HG02840 (cell line): ENCODE results near the gene KCNJ10.

Experiments
- ATAC-seq: cut with Tn5 transposase; IDR thresholded peaks from one replicate; pipeline ENCODE4 v1.9.1; 2021; ENCODE audit warnings: mild to moderate bottlenecking, moderate library complexity, moderate number of reproducible peaks; ENCODE audit not compliant: unreplicated experiment, low FRiP score

KCNJ10 gene

DNA sequence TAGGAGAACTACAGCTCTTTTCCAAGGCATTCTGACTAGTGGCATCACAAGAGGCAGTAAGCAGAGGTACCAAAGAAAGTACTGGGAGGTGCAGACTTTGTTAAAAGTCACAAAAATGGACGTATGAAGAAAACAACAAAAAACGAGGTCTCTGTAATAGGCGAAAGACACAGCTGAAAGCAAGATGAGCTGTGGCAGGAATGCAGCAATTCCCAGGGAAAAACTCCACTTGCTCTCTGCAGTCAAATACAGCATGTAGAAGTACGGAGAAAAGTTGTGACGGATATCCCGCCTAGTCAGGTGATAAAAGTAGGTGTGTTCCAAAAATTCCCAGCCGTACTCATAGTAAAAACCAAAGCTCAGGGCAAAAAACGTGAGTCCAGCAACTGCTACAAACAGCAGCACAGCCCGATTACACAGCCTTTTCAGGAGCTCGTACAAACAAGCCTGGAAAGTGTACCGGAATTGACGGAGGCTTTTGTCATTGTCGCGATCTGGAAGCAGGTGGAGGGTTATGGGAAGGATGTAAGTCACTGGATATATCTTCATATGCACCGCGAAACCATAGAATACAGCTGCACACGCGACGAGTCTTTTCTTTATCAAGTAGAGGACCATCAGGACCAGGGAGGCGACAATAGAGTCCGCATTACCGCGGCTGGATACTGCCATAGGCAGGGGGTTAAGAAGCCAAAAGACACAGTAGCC is 39.1 kb downstream of the KCNJ10 start:
- peak; percentile 11 for ATAC-seq

DNA sequence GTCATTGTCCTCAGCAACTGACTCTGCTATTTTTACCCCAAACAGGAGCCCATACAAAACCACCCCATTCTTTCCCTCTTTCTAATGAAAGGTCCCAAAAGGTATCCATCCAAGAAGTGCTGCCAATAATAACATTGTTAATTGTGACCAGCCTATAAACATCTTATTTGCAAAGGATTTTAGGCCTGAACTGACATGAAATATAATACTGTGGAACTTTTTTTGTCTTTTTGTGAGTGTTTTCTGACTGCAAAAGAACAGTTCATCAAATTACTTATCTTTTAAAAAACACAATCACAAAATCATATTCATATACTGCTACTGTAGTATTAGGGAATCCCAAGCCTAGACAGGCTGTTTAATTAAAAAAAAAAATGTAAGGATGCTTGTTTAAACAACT is 41.5 kb downstream of the KCNJ10 start:
- no peak for ATAC-seq

DNA sequence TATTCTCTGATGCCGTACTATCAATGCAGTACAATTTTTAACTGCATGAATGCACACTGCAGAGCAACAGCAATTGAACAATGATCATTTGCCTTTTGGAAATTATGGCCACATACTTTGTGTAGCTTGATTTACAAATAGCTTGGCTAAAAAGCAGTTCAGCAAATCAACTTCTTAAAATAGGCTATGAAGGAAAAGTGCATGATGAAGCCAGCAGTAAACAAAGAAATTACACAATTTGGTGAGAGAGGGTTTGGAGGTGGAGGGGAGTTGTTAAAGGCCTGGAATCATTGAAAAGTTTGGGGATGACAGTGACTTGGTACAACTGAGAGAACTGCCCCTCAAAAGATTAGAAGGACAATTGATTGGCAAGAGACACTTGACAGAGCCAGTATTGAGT is 44.6 kb downstream of the KCNJ10 start:
- ATAC-seq = no peak

DNA sequence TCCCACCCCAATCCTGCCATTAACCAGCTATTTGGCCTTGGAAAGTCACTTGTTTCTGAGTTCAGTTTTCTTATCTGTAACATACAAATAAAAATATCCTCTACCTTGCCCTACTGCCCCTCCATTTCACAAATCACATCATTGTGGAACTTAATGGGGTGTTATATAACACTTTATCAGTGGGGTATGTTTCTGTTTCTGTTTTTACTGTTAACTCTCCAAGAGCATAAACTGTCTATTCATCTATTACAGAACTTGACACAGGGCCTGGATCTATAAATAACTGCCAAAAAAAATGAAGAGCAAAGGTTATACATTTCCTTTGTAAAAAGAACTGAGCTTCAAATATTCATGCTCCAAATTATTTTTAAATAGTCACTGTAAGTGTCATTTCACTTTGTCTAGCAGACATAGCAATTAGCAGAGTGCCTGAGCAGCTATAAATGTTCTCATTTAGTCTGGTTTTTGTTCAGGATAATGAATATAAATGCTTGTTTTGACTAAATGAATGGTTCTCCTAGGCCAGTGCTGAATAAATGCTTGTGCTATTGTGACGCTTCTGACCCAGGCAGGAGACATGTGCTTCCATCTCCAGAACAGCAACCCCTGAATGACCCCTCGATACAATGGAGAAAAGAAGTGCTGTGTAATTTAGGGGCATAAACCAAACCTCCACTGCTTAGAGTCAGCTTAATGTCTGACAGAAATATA is 45.6 kb downstream of the KCNJ10 start:
- ATAC-seq = no peak

DNA sequence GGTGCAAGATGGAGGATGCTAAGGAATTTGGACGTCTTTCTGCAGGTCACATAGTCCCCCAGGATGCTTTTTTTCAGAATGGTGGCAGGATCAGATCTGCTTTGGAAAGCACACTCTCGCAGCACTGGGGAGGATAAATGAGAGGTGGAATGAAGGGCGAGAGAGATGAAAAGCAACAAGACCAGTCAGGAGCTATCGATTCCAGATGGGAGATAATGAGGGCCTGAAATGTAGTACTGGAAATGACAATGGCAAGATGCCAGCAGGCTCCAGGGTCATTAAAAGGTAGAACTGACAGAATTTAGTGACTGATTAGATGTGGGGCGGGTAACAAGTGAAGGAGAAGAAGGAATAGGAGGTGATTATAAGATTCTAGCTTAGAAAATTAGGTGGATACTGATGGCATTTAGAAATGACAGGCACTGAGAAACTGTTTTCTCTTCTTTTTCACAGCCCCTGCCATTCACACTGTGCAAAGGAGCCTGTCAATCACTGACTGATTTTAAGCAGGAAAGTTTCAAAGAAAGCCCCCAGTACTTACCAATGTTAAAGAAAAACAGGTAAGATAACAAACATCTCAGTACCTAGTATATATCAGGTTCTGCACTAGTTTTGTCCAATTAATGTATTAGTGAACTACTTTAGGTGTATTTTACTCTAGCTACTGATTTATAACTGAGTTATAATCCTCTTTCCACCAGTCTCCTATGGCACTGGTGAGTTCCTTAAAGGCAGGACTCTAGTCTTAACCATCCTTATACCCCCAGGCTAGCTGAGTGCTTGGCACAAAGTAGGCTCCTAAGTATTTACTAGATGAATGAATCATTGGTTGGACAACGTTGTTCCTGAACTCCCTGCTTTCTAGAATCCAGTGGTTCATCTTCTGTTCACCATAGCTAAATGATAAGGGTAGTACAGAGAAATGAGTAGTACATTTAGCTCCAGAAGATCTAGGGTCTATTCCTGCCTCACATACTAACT is 47.3 kb downstream of the KCNJ10 start:
- no peak for ATAC-seq

DNA sequence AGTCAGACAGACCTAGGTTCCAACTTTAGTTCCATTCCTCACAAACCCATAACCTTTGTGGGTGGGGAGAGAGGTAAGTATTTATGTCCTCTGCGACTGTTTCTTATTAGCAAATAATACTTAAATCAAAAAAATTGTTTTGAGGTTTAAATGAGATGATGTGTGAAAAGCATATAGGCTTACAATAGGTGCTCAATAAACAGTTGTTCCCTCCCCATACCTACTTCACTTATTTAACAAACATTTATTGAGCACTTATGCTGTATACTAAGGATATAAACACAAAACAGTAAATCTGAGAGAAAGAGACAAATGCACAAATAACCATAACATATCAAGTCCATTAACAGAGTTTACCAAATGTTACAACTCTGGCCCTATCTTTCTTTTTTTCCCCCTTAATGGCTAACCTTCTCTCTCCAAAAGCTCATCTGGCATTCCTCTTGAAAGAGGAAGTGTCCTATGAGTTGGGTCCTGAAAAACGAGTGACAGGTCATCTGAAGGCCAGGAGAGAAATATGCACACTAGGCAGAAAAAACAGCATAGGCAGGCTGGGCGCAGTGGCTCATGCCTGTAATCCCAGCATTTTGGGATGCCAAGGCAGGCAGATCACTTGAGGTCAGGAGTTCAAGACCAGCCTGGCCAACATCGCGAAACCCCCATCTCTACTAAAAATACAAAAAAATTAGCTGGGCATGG is 48.4 kb downstream of the KCNJ10 start:
- ATAC-seq = no peak

GRCh38 chr1:160020196-160020595 is 49.8 kb downstream of the KCNJ10 start:
- no peak for ATAC-seq

DNA sequence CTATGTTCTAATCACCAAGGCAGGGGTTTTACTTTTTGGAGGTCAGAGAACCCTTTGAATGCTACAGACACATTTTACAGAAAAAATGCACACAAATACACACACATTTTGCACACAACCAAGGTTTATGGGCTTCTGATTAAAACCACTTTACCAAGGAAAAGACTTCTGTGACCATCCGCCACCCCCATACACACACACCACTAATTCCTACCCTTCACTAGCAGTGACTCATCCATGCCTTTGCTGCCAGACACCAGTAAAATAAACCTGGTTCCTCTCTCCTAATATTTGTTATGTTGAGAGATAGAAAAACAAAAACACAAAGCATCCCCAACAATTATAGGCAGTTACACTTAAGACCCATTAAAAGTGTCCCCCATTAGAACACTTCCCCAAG is 51.1 kb downstream of the KCNJ10 start:
- no peak for ATAC-seq

GRCh38 chr1:160018347-160018746 is 51.6 kb downstream of the KCNJ10 start:
- no peak for ATAC-seq

- ATAC-seq = no peak
Observed at GRCh38 chr1:160017592-160017991, 52.4 kb downstream of the KCNJ10 start.

DNA sequence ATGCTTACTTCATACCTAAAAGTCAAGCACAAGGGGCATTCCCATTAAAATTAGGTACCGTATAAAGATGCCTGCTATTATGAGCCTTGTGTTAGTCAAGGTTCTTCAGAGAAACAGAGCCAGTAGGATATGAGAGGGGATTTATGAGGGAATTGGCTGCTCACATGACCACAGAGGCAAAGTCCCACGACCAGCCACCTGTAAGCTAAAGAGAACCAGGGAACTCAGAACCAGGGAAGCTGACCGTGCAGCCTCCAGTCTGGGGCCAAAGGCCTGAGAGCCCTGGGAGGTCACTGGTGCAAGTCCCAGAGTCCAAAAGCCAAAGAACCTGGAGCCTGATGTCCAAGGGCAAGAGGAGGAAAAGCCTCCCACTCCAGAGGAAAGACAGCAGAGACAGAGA is 58.2 kb downstream of the KCNJ10 start:
- ATAC-seq = no peak

GRCh38 chr1:160009801-160010200 is 60.2 kb downstream of the KCNJ10 start:
- no peak for ATAC-seq

GRCh38 chr1:160009081-160009480 is 60.9 kb downstream of the KCNJ10 start:
- no peak for ATAC-seq

- ATAC-seq = no peak
Observed at GRCh38 chr1:160007577-160008200, 62.3 kb downstream of the KCNJ10 start.

- peak; percentile 62 for ATAC-seq
Observed at GRCh38 chr1:160006312-160006940, 63.5 kb downstream of the KCNJ10 start.

DNA sequence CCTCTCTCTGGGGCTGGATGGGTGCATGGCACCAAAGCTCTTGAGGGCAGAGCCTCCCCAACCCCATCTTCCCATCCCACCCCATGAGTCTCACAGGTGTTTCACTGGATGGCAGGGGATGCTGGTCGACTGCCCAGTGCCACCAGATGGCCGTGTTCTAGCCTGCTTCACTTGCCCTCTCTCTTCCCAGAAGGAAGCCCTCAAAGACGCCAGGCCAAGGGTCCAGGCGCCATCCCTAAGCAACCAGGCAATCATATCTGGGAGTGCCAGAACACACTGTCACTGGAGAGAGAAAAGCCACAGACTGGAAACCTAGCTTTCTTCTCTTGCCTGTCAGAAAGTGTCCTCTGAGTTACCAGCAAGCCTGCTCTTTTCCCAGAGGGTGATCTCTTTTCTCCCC is 64.9 kb downstream of the KCNJ10 start:
- no peak for ATAC-seq

DNA sequence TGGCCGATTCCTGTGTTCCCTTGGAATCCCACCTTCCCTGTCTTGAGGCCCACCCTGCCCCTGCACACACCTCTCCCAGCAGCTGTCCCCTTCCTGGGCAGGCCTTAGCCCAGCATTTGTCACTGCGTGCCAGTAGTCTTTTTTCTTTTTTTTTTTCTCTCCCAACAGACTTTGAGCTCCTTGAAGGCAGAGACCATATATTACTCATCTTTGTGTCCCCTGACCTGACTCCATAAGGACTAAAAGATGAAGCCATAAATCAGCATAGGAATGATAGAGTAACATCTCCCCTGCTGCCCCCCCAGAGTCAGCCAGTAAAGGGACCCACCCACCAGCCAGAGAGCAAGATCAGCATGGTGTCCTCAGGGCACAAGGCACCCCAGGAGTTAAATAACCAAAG is 65.5 kb downstream of the KCNJ10 start:
- ATAC-seq = no peak

GRCh38 chr1:160004001-160004400 is 66.0 kb downstream of the KCNJ10 start:
- ATAC-seq = no peak

DNA sequence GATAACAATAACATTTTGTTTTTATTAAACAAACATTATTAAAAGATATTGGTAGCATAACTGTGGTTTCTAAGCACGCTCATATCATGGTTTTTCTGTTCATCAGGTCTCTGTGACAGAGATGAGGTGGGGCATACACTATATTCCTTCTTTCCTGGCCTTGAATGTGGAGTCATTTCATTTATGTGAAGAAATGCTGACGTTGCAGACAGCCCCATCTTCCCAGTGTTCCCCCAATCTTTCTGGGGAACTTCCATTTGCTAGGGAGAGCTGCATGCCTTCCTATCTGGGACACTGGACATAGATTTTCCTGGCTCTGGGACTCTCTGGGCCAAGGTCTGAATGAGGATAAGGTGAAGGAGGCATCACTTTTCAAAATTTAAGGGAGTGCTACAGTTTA is 68.5 kb downstream of the KCNJ10 start:
- ATAC-seq = no peak

GRCh38 chr1:159999204-159999603 is 70.8 kb downstream of the KCNJ10 start:
- ATAC-seq = no peak
